Effector memory CD8-positive, alpha-beta T cell (primary cell): ENCODE results near the gene UBTD2.

Source experiments
- ATAC-seq: fragments of 150-1000 bp; cut with Tn5 transposase; replicated peaks from 2 replicates; pipeline ENCODE4 v1.10.0; 2021; ENCODE audit warnings: mild to moderate bottlenecking, moderate library complexity
- DNase-seq, 3 experiments: peaks; one replicate each; pipeline ENCODE4 v3.0.0; 2021
- H3K27ac Mint-ChIP-seq, 2 donors: one replicate each; pipeline ENCODE4 v1.8.0; 2022; ENCODE audit warnings: mild to moderate bottlenecking in 2 of 2, mixed read lengths in 2 of 2, moderate library complexity in 2 of 2
- H3K27me3 Mint-ChIP-seq, 2 donors: one replicate each; pipeline ENCODE4 v1.8.0; 2022; ENCODE audit warnings: mixed read lengths in 2 of 2
- H3K36me3 Mint-ChIP-seq: one replicate; pipeline ENCODE4 v1.8.0; 2022; ENCODE audit warnings: mild to moderate bottlenecking, moderate library complexity, mixed read lengths; ENCODE audit not compliant: insufficient read depth
- H3K4me1 Mint-ChIP-seq, 2 donors: one replicate each; pipeline ENCODE4 v1.8.0; 2022; ENCODE audit warnings: low read depth in 2 of 2, mixed read lengths in 2 of 2
- H3K4me3 Mint-ChIP-seq, 2 donors: one replicate each; pipeline ENCODE4 v1.8.0; 2022; ENCODE audit warnings: mild to moderate bottlenecking in 2 of 2, mixed read lengths in 2 of 2, moderate library complexity in 2 of 2
- H3K9me3 Mint-ChIP-seq, 2 donors: one replicate each; pipeline ENCODE4 v1.8.0; 2022; ENCODE audit warnings: mixed read lengths in 2 of 2

Gene UBTD2

GRCh38 chr5:172188893-172189692 lies 94.5 kb downstream of the UBTD2 start:
- Mint-ChIP-seq H3K4me1 (peaks cover 26 to 27% of the 10 kb centered on the region in 2 donors), H3K27ac (peak overlapping the region in 1 of 2 donors; percentile 98), H3K9me3 (no peaks in the 10 kb centered on the region), H3K27me3 (no peaks in the 10 kb centered on the region), H3K36me3 (peaks cover 47% of the 10 kb centered on the region), H3K4me3 (peak overlapping the region; percentile 99 to 100)
- ATAC-seq (no peak), DNase-seq (no peak)

GRCh38 chr5:172188033-172188892 lies 95.3 kb downstream of the UBTD2 start, which contains the start of gene STK10:
Gene STK10 (minus strand): TSS chr5:172188224. CDS start chr5:172188042, 182 bp downstream.
- DNase-seq (peak; percentile 87 to 88 (median 87)), ATAC-seq (peak; percentile 72)
- H3K4me3 Mint-ChIP-seq = peak within 1 kb of the TSS; percentile 99 to 100
- H3K9me3 Mint-ChIP-seq = no peaks in the 10 kb centered on the region
- H3K4me1 Mint-ChIP-seq = peaks cover 28 to 29% of the 10 kb centered on the region in 2 donors
- H3K36me3 Mint-ChIP-seq = peaks cover 52% of the 10 kb centered on the region
- no peaks in the 10 kb centered on the region for H3K27me3 Mint-ChIP-seq
- H3K27ac Mint-ChIP-seq = peak within 1 kb of the TSS; percentile 98 to 99

- no peaks in the 10 kb centered on the region for H3K27me3 Mint-ChIP-seq
- H3K4me3 Mint-ChIP-seq = peak overlapping the region; percentile 99 to 100
- ATAC-seq = peak; percentile 36
- peak overlapping the region; percentile 98 to 99 for H3K27ac Mint-ChIP-seq
- H3K36me3 Mint-ChIP-seq = peaks cover 60% of the 10 kb centered on the region
- DNase-seq = peak; percentile 56 to 63 (median 57)
- H3K9me3 Mint-ChIP-seq = no peaks in the 10 kb centered on the region
- H3K4me1 Mint-ChIP-seq = peaks cover 32 to 33% of the 10 kb centered on the region in 2 donors
Measured at GRCh38 chr5:172187118-172188032, 96.2 kb downstream of the UBTD2 start.

GRCh38 chr5:172186114-172186695 lies 97.4 kb downstream of the UBTD2 start:
- H3K9me3 Mint-ChIP-seq = no peaks in the 10 kb centered on the region
- H3K4me1 Mint-ChIP-seq = peaks cover 32 to 33% of the 10 kb centered on the region in 2 donors
- H3K4me3 Mint-ChIP-seq = peak overlapping the region; percentile 99 to 100
- peak overlapping the region; percentile 98 to 99 for H3K27ac Mint-ChIP-seq
- DNase-seq = peak in 1 of 3 experiments; percentile 17
- peaks cover 68% of the 10 kb centered on the region for H3K36me3 Mint-ChIP-seq
- H3K27me3 Mint-ChIP-seq = no peaks in the 10 kb centered on the region
- no peak for ATAC-seq

GRCh38 chr5:172185096-172185461 lies 98.5 kb downstream of the UBTD2 start:
- H3K9me3 Mint-ChIP-seq = no peaks in the 10 kb centered on the region
- H3K4me1 Mint-ChIP-seq = peaks cover 40 to 45% of the 10 kb centered on the region in 2 donors
- no peak for ATAC-seq
- H3K4me3 Mint-ChIP-seq = peak overlapping the region; percentile 99 to 100
- peaks cover 78% of the 10 kb centered on the region for H3K36me3 Mint-ChIP-seq
- peak in 2 of 3 experiments; percentile 27 to 29 for DNase-seq
- peak overlapping the region; percentile 98 to 99 for H3K27ac Mint-ChIP-seq
- no peaks in the 10 kb centered on the region for H3K27me3 Mint-ChIP-seq

GRCh38 chr5:172183881-172184280 lies 99.7 kb downstream of the UBTD2 start:
- H3K9me3 Mint-ChIP-seq = no peaks in the 10 kb centered on the region
- H3K27me3 Mint-ChIP-seq = no peaks in the 10 kb centered on the region
- ATAC-seq (no peak), DNase-seq (no peak)
- H3K27ac Mint-ChIP-seq = peak overlapping the region; percentile 98 to 99
- peak overlapping the region; percentile 99 to 100 for H3K4me3 Mint-ChIP-seq
- peaks cover 88% of the 10 kb centered on the region for H3K36me3 Mint-ChIP-seq
- peaks cover 51 to 52% of the 10 kb centered on the region in 2 donors for H3K4me1 Mint-ChIP-seq

- Mint-ChIP-seq H3K9me3 (no peaks in the 10 kb centered on the region), H3K27ac (peak overlapping the region; percentile 98 to 99), H3K4me3 (peak overlapping the region; percentile 99 to 100), H3K27me3 (no peaks in the 10 kb centered on the region), H3K36me3 (peaks cover 88% of the 10 kb centered on the region), H3K4me1 (peaks cover 62 to 66% of the 10 kb centered on the region in 2 donors)
- ATAC-seq (no peak), DNase-seq (no peak)
Measured at GRCh38 chr5:172182291-172182690, 101.3 kb downstream of the UBTD2 start.

- Mint-ChIP-seq H3K9me3 (no peaks in the 10 kb centered on the region), H3K4me1 (peaks cover 67 to 74% of the 10 kb centered on the region in 2 donors), H3K27me3 (no peaks in the 10 kb centered on the region), H3K36me3 (peaks cover 80% of the 10 kb centered on the region), H3K27ac (peak overlapping the region; percentile 94 to 99), H3K4me3 (peak overlapping the region; percentile 95 to 97)
- DNase-seq = peak in 1 of 3 experiments; percentile 17
- peak; percentile 11 for ATAC-seq
Measured at GRCh38 chr5:172180936-172181335, 102.6 kb downstream of the UBTD2 start.

- H3K27me3 Mint-ChIP-seq = no peaks in the 10 kb centered on the region
- H3K9me3 Mint-ChIP-seq = no peaks in the 10 kb centered on the region
- H3K36me3 Mint-ChIP-seq = peaks cover 78% of the 10 kb centered on the region
- H3K4me1 Mint-ChIP-seq = peaks cover 70 to 75% of the 10 kb centered on the region in 2 donors
- DNase-seq (peak; percentile 57 to 66 (median 60)), ATAC-seq (peak; percentile 53)
- peak overlapping the region; percentile 94 to 99 for H3K27ac Mint-ChIP-seq
- peak overlapping the region; percentile 95 to 97 for H3K4me3 Mint-ChIP-seq
Measured at GRCh38 chr5:172178991-172179989, 104.3 kb downstream of the UBTD2 start.

GRCh38 chr5:172178301-172178987 lies 105.1 kb downstream of the UBTD2 start:
- H3K9me3 Mint-ChIP-seq = no peaks in the 10 kb centered on the region
- H3K27me3 Mint-ChIP-seq = no peaks in the 10 kb centered on the region
- H3K36me3 Mint-ChIP-seq = peaks cover 83% of the 10 kb centered on the region
- DNase-seq (peak in 2 of 3 experiments; percentile 17 to 28), ATAC-seq (peak; percentile 9)
- peak overlapping the region; percentile 94 to 99 for H3K27ac Mint-ChIP-seq
- H3K4me1 Mint-ChIP-seq = peaks cover 77 to 82% of the 10 kb centered on the region in 2 donors
- peak overlapping the region; percentile 95 to 97 for H3K4me3 Mint-ChIP-seq

- Mint-ChIP-seq H3K4me1 (peaks cover 79 to 87% of the 10 kb centered on the region in 2 donors), H3K27ac (peak overlapping the region; percentile 94 to 99), H3K9me3 (no peaks in the 10 kb centered on the region), H3K4me3 (peak overlapping the region; percentile 95 to 97), H3K36me3 (peaks cover 82% of the 10 kb centered on the region), H3K27me3 (no peaks in the 10 kb centered on the region)
- ATAC-seq (no peak), DNase-seq (no peak)
Measured at GRCh38 chr5:172177176-172177575, 106.4 kb downstream of the UBTD2 start.
